K562 (cell line): Measurements from ENCODE around the gene MXRA7. TPM values are rescaled to one million over a fixed set of nuclear protein-coding genes. Genes with fewer than 3 reads are reported as not detected.

Source experiments
- ELF4 ChIP-seq: fragments of 450-650 bp; formaldehyde crosslinking; IDR thresholded peaks from 2 replicates; pipeline ENCODE4 v1.4.0; 2022; ENCODE audit warnings: missing genetic modification characterization
- ELK3 ChIP-seq: fragments of 450-650 bp; formaldehyde crosslinking; IDR thresholded peaks from 2 replicates; pipeline ENCODE4 v1.4.0; 2020; ENCODE audit warnings: mild to moderate bottlenecking
- FOXA3 ChIP-seq, 2 experiments: fragments of 450-650 bp in 1 of 2; sonication (generic) in 1 of 2; formaldehyde crosslinking; IDR thresholded peaks in 1 of 2; conservative IDR thresholded peaks in 1 of 2; 2 replicates each; pipeline versions ENCODE4 v1.4.0 to v1.8.0; 2020 to 2022; ENCODE audit warnings: mild to moderate bottlenecking in 2 of 2, missing genetic modification reagents in 1 of 2
- MBD1 ChIP-seq: fragments of 250-450 bp; sonication (Bioruptor Pico); IDR thresholded peaks from 2 replicates; pipeline ENCODE4 v1.8.0; 2022; ENCODE audit warnings: inconsistent platforms
- RAD21 ChIP-seq, 2 experiments: fragments of 250-450 bp in 1 of 2; fragments of 450-650 bp in 1 of 2; sonication (Bioruptor Pico) in 1 of 2; formaldehyde crosslinking in 1 of 2; IDR thresholded peaks in 1 of 2; conservative IDR thresholded peaks in 1 of 2; 2 replicates each; pipeline versions ENCODE4 v1.4.0 to v1.8.0; 2020 to 2022; ENCODE audit warnings: mild to moderate bottlenecking in 2 of 2, moderate library complexity in 1 of 2
- RBBP5 ChIP-seq: fragments of 200-600 bp; sonication (generic); IDR thresholded peaks from 2 replicates; pipeline ENCODE4 v1.6.1; 2012; ENCODE audit warnings: borderline replicate concordance, mild to moderate bottlenecking, low read length, control low read depth, inconsistent platforms; ENCODE audit not compliant: insufficient read depth, poor library complexity, severe bottlenecking
- TAF15 ChIP-seq: fragments of 200-400 bp; formaldehyde crosslinking; IDR thresholded peaks from 2 replicates; pipeline ENCODE4 v1.6.1; 2017; ENCODE audit warnings: mild to moderate bottlenecking, low read depth, low read length, moderate library complexity
- WHSC1 ChIP-seq: IDR thresholded peaks from one replicate; pipeline ENCODE4 v1.6.1; 2012; ENCODE audit warnings: low read length, control low read depth, inconsistent platforms
- YBX1 ChIP-seq: fragments of 450-650 bp; IDR thresholded peaks from 2 replicates; pipeline ENCODE4 v1.7.1; 2016; ENCODE audit warnings: mild to moderate bottlenecking
- ZNF140 ChIP-seq: fragments of 250-450 bp; sonication (Bioruptor Pico); IDR thresholded peaks from 2 replicates; pipeline ENCODE4 v1.8.0; 2021; ENCODE audit warnings: moderate library complexity, mild to moderate bottlenecking, inconsistent platforms
- ZNF232 ChIP-seq: sonication (generic); formaldehyde crosslinking; IDR thresholded peaks from 2 replicates; pipeline ENCODE4 v1.8.0; 2022; ENCODE audit warnings: mild to moderate bottlenecking, missing genetic modification reagents
- polyA plus RNA-seq, 8 experiments: library from polyadenylated mRNA; depleted of rRNA in 4 of 8; stranded (reverse) in 5 of 8; unstranded in 3 of 8; fragments of >200 nt; fragmentation: Nextera tagmentation in 2 of 8; fragmentation: Illumina TruSeq in 1 of 8; extraction: Ambion mirVana in 2 of 8; extraction: Trizol in 1 of 8; gene quantifications; 2 replicates each; pipeline versions ENCODE4 v1.2.1 to v1.2.3, GENCODE V29; 2011 to 2014; ENCODE audit warnings: inconsistent platforms in 1 of 8, missing spikeins in 1 of 8
- total RNA-seq, 7 experiments: library from RNA; depleted of rRNA in 6 of 7; stranded (reverse); fragments of >200 nt in 6 of 7; fragmentation: Illumina TruSeq in 2 of 7; extraction: Trizol in 2 of 7; gene quantifications; 2 replicates each; pipeline versions ENCODE4 v1.2.1 to v1.2.3, GENCODE V29; 2011 to 2021; ENCODE audit warnings: low replicate concordance in 1 of 7
- TF ChIP-seq, protein P1 (sequence below): fragments of 200-800 bp; sonication (Bioruptor generic); IDR thresholded peaks from 2 replicates; pipeline ENCODE4 v1.6.1; 2016; ENCODE audit warnings: missing genetic modification characterization, missing compliant biosample characterization
- TF ChIP-seq, protein P2 (sequence below): sonication (generic); formaldehyde crosslinking; IDR thresholded peaks from 2 replicates; pipeline ENCODE4 v1.8.0; 2022; ENCODE audit warnings: missing genetic modification reagents, mild to moderate bottlenecking, moderate library complexity, borderline replicate concordance
- TF ChIP-seq, protein P3 (sequence below): sonication (generic); formaldehyde crosslinking; IDR thresholded peaks from 2 replicates; pipeline ENCODE4 v1.8.0; 2022; ENCODE audit warnings: mild to moderate bottlenecking, missing genetic modification reagents

The MXRA7 gene
- total and polyA plus RNA-seq, 9 of the 15 experiments (the other 6 are each of a cell fraction or from before 2014, with no cell fraction given): 2.6 to 38.4 (median 14.3) TPM

DNA sequence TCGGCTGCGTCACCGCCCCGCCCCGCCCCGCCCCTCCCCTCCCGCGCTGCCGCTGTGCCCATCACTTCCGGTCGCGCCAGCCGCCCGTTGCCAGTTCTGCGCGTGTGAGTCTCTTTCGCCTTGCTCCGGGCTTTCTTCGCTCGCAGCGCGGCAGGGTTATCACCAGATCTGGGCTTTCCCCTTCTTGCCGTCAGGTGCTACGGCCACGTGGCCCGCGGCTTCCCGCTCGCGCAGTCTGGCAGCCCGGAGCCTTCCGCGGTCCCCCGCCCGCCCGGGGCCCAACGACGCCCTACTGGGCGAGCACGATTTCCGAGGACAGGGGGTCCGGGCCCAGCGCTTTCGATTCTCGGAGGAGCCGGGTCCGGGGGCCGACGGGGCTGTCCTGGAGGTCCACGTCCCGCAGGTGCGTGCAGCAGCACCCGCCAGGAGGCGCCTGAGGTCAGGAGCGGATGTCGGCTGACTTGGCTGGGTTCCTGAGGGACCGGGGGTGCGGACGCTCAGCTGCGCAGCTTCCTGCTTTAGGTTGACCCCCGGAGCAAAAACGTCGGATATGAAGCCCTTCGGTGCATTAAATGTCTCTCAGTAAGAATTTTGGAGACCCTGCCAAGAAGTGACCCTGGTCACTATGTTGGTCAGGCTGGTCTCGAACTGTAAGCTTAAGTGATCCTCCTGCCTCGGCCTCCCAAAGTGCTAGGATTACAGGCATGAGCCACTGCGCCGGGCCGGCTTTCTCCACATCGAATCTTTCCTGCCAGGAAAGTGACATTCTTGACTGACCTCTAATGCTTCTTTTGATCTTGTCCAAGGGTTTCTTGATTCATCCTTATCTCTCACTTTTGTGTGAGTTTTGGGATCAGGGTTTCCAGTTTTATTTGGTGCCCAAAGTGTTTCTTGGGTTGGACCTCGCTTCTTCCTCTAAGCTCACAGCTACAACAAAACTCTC lies 16.3 kb upstream of the MXRA7 start, which contains the start of gene METTL23 (continued):
- TF ChIP-seq, protein P1, sequence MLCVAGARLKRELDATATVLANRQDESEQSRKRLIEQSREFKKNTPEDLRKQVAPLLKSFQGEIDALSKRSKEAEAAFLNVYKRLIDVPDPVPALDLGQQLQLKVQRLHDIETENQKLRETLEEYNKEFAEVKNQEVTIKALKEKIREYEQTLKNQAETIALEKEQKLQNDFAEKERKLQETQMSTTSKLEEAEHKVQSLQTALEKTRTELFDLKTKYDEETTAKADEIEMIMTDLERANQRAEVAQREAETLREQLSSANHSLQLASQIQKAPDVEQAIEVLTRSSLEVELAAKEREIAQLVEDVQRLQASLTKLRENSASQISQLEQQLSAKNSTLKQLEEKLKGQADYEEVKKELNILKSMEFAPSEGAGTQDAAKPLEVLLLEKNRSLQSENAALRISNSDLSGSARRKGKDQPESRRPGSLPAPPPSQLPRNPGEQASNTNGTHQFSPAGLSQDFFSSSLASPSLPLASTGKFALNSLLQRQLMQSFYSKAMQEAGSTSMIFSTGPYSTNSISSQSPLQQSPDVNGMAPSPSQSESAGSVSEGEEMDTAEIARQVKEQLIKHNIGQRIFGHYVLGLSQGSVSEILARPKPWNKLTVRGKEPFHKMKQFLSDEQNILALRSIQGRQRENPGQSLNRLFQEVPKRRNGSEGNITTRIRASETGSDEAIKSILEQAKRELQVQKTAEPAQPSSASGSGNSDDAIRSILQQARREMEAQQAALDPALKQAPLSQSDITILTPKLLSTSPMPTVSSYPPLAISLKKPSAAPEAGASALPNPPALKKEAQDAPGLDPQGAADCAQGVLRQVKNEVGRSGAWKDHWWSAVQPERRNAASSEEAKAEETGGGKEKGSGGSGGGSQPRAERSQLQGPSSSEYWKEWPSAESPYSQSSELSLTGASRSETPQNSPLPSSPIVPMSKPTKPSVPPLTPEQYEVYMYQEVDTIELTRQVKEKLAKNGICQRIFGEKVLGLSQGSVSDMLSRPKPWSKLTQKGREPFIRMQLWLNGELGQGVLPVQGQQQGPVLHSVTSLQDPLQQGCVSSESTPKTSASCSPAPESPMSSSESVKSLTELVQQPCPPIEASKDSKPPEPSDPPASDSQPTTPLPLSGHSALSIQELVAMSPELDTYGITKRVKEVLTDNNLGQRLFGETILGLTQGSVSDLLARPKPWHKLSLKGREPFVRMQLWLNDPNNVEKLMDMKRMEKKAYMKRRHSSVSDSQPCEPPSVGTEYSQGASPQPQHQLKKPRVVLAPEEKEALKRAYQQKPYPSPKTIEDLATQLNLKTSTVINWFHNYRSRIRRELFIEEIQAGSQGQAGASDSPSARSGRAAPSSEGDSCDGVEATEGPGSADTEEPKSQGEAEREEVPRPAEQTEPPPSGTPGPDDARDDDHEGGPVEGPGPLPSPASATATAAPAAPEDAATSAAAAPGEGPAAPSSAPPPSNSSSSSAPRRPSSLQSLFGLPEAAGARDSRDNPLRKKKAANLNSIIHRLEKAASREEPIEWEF (CRISPR knock-in tag): no peak
- TF ChIP-seq, protein P2, sequence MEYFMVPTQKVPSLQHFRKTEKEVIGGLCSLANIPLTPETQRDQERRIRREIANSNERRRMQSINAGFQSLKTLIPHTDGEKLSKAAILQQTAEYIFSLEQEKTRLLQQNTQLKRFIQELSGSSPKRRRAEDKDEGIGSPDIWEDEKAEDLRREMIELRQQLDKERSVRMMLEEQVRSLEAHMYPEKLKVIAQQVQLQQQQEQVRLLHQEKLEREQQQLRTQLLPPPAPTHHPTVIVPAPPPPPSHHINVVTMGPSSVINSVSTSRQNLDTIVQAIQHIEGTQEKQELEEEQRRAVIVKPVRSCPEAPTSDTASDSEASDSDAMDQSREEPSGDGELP (CRISPR knock-in tag): peak; percentile 86
- TF ChIP-seq TAF15 (no peak), ELK3 (CRISPR knock-in tag) (no peak), MBD1 (CRISPR knock-in tag) (no peak), YBX1 (no peak), RBBP5 (no peak), ZNF232 (CRISPR knock-in tag) (no peak), RAD21 (CRISPR knock-in tag; conservative IDR thresholded peaks at IDR 0.05 in 1 of 2, IDR thresholded peaks at IDR 0.05 in 1 of 2) (peak; percentile 58 to 67), ZNF140 (CRISPR knock-in tag) (no peak), ELF4 (CRISPR knock-in tag) (no peak), WHSC1 (no peak), FOXA3 (CRISPR knock-in tag; conservative IDR thresholded peaks at IDR 0.05 in 1 of 2, IDR thresholded peaks at IDR 0.05 in 1 of 2) (no peak)
- TF ChIP-seq, protein P3, sequence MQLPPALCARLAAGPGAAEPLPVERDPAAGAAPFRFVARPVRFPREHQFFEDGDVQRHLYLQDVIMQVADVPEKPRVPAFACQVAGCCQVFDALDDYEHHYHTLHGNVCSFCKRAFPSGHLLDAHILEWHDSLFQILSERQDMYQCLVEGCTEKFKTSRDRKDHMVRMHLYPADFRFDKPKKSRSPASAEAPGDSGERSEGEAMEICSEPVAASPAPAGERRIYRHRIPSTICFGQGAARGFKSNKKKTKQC (CRISPR knock-in tag): no peak; the same call in 1 of the 2 replicates
